ENCODE data around the gene DCT. TPM values are rescaled to one million over a fixed set of nuclear protein-coding genes. Genes with fewer than 3 reads are reported as not detected.

DCT gene
- total RNA-seq, 2 donors from 2014 or later = 0.16 to 0.20 TPM

DNA sequence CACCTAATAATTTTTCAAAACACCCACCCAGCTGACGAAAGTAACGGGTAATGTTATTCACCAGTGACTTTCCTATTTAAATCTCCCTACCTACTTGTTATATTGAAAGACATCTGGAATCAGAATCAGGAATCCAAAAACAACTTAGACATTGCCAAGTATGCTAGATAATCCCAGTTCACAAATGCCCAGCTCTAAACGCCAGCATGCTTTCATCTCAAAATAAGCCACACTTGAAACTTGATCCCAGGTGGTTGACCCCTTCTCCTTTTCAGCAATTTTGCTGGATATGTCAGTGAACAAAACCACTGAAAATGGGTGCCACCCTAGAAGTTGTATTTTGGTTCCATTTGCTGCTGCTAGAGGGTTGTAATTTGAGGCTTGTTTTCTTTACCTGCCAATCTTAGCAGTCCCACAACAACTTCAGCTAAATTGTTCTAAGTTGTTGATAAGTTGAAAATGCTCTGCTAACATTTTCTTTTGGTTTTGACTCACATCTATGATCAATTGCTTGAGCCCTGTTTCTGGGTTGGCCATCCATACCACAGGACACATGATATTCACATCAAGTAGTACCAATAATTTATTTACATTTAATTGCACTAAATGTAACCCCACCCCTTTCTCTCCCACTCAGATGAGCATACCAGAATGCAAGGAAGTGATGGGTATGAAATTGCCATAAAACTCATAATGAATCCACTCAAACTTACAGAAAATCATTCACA is 66.4 kb downstream of the DCT start:
- no peaks in the 10 kb centered on the region for H3K4me1 Mint-ChIP-seq
- H3K36me3 Mint-ChIP-seq (ENCODE audit: low read depth) = peaks cover 2% of the 10 kb centered on the region
- DNase-seq (no peak), ATAC-seq (no peak)
- no peaks in the 10 kb centered on the region for H3K9me3 ChIP-seq (ENCODE audit: control insufficient read depth, low read length, poor library complexity, severe bottlenecking)
- no peak overlapping the region for H3K27ac Mint-ChIP-seq
- H3K4me3 Mint-ChIP-seq = no peak overlapping the region
- peaks cover 51% of the 10 kb centered on the region for H3K27me3 Mint-ChIP-seq

DNA sequence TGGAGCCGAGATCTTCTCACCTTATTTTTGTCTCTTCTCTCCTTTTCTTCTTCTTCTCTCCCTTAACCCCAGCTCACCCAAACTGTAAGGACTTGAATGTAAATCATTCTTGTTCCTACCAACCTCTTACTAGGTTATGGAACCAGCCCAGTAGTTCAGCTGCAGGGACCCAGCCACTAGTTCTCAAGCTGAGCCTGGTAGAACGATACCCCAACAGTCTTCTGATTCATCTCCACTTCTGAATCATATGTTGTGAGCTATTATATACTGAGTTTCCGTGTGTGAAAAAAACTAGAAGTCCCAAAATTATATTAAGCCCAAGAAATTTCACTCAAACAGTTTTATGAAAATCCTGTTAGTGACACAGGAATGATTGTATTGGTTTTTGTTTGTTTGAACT is 67.7 kb downstream of the DCT start:
- H3K4me1 Mint-ChIP-seq = no peaks in the 10 kb centered on the region
- ATAC-seq (no peak), DNase-seq (no peak)
- peaks cover 2% of the 10 kb centered on the region for H3K36me3 Mint-ChIP-seq (ENCODE audit: low read depth)
- no peak overlapping the region for H3K4me3 Mint-ChIP-seq
- no peaks in the 10 kb centered on the region for H3K9me3 ChIP-seq (ENCODE audit: control insufficient read depth, low read length, poor library complexity, severe bottlenecking)
- H3K27ac Mint-ChIP-seq = no peak overlapping the region
- H3K27me3 Mint-ChIP-seq = peaks cover 51% of the 10 kb centered on the region

DNA sequence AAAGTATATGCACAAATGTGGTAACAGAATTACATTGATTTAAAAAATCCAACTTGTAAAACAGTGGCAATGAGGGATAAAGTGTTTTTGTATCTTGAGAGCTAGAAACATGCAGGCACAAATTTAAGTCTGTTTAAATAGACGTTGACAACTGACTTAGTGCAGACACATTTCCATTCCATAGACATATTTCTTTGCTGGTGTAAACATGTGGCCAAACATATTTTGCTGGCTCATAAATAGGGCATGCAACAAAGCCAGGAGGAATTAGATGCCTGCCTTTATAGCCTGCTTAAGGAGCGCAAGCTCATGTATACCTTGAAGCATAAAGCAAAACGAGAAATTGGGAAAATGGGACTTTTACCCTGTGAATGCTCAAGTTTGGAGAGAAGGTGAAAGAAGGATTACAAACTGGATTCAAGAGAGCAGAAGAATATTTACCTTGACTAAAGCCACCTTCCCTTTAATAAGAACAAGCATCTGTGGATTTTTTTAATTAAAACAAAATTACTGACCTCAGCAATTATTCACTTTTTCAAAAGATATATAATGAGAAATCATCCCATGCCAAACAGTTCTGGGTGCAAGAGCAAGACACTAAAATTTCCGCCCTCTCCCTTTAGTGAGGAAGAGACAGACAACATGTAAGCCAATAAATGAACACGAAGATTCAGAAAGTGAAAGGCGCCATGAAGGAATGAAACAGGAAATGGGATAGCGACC is 71.0 kb downstream of the DCT start:
- H3K9me3 ChIP-seq (ENCODE audit: control insufficient read depth, low read length, poor library complexity, severe bottlenecking) = no peaks in the 10 kb centered on the region
- H3K36me3 Mint-ChIP-seq (ENCODE audit: low read depth) = peaks cover 2% of the 10 kb centered on the region
- peaks cover 29% of the 10 kb centered on the region for H3K27me3 Mint-ChIP-seq
- DNase-seq (no peak), ATAC-seq (no peak)
- no peaks in the 10 kb centered on the region for H3K4me1 Mint-ChIP-seq
- no peak overlapping the region for H3K4me3 Mint-ChIP-seq
- no peak overlapping the region for H3K27ac Mint-ChIP-seq

DNA sequence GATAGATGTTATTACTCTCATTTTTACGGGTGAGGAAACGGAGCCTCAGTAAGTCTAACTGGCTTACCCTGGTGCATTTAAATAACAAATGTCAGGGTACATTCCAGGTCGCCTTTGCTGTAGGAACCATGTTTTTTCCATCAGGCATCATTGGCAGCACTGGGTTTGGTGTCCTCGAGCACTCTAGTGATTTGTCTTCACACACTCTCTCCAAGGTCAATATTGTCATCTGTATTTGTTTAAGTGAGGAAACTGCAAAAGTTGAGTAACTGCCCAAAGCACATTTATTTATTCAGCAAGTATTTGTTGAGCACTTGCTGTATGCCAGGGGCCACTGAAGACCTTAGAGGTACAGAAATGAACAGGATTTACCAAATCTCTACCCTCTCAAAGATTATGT is 78.6 kb downstream of the DCT start:
- H3K27me3 Mint-ChIP-seq = peaks cover 19% of the 10 kb centered on the region
- no peak overlapping the region for H3K27ac Mint-ChIP-seq
- no peaks in the 10 kb centered on the region for H3K9me3 ChIP-seq (ENCODE audit: control insufficient read depth, low read length, poor library complexity, severe bottlenecking)
- H3K4me3 Mint-ChIP-seq = no peak overlapping the region
- H3K4me1 Mint-ChIP-seq = no peaks in the 10 kb centered on the region
- no peak for DNase-seq
- ATAC-seq = no peak
- no peaks in the 10 kb centered on the region for H3K36me3 Mint-ChIP-seq (ENCODE audit: low read depth)

DNA sequence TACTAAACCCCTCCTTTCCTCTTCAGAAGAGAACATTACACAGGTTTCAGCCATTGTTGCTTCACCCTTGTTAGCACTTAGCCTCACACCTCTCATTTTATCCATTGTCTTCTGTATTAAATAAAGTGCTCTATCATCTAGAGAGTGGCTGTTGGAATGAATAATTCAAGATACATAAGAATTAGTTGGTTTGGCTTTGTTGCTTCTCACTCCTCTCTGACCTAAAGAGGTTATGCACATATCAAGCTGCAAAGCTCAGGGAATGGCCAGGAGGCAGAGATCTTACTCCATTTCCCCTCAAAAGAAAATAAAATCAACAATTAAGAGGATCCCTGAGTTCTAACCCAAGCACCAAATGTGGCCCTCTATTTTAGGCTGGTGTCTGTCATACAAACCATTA is 79.7 kb downstream of the DCT start:
- DNase-seq = no peak
- ATAC-seq = no peak
- Mint-ChIP-seq H3K4me3 (no peak overlapping the region), H3K4me1 (no peaks in the 10 kb centered on the region), H3K27ac (no peak overlapping the region), H3K27me3 (peaks cover 27% of the 10 kb centered on the region), H3K36me3 (ENCODE audit: low read depth) (no peaks in the 10 kb centered on the region)
- H3K9me3 ChIP-seq (ENCODE audit: control insufficient read depth, low read length, poor library complexity, severe bottlenecking) = no peaks in the 10 kb centered on the region

DNA sequence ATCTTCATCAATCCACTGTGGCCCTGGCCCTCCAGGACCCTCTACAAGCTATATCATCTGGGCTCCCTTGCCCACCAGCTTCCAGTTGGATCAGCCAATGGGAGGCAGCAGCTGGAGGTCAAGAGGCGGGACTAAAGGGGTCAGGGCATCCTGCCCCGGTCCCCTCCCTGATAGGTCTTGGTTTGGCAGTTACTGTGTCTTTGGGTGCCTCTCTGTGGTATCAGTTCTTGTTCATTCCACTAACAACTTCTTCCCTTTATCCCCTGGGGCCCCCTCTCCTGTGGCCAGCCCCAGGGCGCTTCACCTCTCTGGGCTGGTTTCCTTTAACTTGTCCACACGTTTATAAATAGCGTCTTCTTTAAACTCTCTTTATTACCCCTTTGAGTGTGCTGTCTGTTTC is 83.6 kb downstream of the DCT start:
- H3K27me3 Mint-ChIP-seq = peaks cover 46% of the 10 kb centered on the region
- no peak for ATAC-seq
- H3K27ac Mint-ChIP-seq = no peak overlapping the region
- no peaks in the 10 kb centered on the region for H3K9me3 ChIP-seq (ENCODE audit: control insufficient read depth, low read length, poor library complexity, severe bottlenecking)
- DNase-seq = no peak
- no peaks in the 10 kb centered on the region for H3K36me3 Mint-ChIP-seq (ENCODE audit: low read depth)
- no peak overlapping the region for H3K4me3 Mint-ChIP-seq
- no peaks in the 10 kb centered on the region for H3K4me1 Mint-ChIP-seq

DNA sequence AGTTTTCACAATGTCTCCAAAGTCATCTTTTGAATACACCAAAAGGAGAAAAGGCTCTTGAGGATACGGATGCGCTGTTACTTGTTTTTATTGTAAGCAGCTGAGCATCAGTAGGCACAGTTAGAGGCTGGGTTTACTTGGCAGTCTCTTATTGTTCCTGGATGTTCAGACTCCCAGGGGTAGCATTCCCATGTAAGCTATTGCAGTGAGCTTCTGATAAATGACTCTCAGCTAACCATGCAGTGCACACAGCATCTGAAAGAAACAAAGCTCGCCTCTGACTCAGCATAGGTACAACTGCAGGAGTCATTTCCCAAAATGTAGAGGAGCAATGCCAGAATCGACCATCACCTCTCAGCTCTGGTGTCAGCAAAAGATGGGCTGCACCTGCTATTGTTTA is 84.8 kb downstream of the DCT start:
- DNase-seq (no peak), ATAC-seq (no peak)
- no peak overlapping the region for H3K27ac Mint-ChIP-seq
- H3K36me3 Mint-ChIP-seq (ENCODE audit: low read depth) = no peaks in the 10 kb centered on the region
- peaks cover 51% of the 10 kb centered on the region for H3K27me3 Mint-ChIP-seq
- no peaks in the 10 kb centered on the region for H3K9me3 ChIP-seq (ENCODE audit: control insufficient read depth, low read length, poor library complexity, severe bottlenecking)
- no peaks in the 10 kb centered on the region for H3K4me1 Mint-ChIP-seq
- H3K4me3 Mint-ChIP-seq = no peak overlapping the region

DNA sequence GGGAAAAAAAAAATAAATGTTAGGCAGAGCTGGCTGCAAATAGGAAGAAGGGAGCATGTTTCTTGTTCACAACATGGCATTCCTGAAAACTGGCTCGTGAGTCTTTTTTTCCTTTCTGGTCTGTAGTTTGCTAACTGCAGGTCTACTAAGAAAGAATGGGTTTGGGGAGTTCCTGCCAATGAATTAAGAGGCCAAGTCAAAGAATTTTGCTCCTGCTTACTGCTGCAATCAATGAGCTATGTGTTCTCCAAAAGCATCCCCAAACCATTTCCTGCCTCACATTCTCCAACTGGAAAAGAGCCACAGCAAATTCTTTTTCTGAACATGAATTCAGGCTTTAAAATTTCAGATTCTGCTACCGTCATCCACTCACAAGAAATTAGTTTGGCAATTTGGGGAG is 88.6 kb downstream of the DCT start:
- no peaks in the 10 kb centered on the region for H3K9me3 ChIP-seq (ENCODE audit: control insufficient read depth, low read length, poor library complexity, severe bottlenecking)
- Mint-ChIP-seq H3K36me3 (ENCODE audit: low read depth) (no peaks in the 10 kb centered on the region), H3K27me3 (peaks cover 44% of the 10 kb centered on the region), H3K4me3 (no peak overlapping the region), H3K4me1 (no peaks in the 10 kb centered on the region), H3K27ac (no peak overlapping the region)
- ATAC-seq (no peak), DNase-seq (no peak)

DNA sequence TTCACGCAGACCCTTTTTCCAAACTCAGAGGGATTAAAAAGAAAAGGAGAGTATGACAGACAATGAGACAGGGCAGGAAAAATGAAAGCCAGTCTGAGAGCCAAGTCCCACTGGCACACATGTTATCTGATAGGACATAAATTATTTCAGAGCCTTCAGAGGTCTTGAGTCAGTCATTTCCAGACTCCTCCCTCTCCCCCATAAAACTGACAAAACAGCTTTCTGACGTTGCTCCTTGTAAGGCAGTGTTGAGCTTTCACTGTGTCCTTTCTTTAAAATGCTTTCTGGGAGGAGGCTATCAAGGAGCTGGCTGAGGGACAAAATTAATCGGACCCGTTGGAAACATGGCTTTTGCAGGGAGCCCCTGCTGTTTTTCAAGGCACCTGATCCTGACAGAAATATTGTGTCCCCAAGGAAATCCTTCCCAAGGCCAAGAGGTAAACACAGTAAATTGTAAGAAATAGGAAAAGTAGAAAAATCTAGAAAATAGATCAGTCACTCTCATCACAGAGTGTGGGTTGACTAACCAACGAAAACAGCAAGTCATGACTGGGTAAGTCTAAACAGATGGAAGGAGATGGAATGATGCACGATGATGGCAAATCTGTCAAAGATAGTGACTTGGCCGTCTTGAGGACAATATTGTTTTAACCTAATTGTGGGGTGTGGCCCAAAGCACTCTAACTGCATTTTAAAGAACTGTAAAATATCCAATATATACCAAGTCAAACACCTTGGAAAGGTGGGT is 89.7 kb downstream of the DCT start:
- Mint-ChIP-seq H3K4me3 (no peak overlapping the region), H3K27ac (no peak overlapping the region), H3K4me1 (no peaks in the 10 kb centered on the region), H3K27me3 (peaks cover 36% of the 10 kb centered on the region), H3K36me3 (ENCODE audit: low read depth) (no peaks in the 10 kb centered on the region)
- H3K9me3 ChIP-seq (ENCODE audit: control insufficient read depth, low read length, poor library complexity, severe bottlenecking) = no peaks in the 10 kb centered on the region
- DNase-seq = no peak
- ATAC-seq = no peak

DNA sequence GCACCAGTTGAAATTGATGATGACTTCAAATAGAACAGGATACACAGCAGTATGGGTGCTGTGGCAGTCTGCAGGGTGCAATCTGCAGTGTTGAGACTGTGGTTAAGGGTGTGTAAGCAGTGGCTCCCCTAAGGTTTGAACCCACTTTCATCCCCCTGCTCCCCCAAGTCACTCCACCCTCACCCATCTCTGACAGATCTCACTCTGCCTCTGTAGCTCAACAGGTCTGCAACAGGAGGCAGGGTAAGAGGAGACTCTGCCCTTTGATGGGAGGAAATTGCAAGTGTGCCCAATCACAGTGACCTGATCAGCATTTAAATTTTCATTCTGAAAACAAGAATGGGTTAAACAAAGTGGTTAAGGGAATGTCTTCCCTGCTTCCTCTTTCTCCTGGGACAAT is 92.4 kb downstream of the DCT start:
- H3K36me3 Mint-ChIP-seq (ENCODE audit: low read depth) = no peaks in the 10 kb centered on the region
- H3K27ac Mint-ChIP-seq = no peak overlapping the region
- H3K27me3 Mint-ChIP-seq = peaks cover 41% of the 10 kb centered on the region
- H3K9me3 ChIP-seq (ENCODE audit: control insufficient read depth, low read length, poor library complexity, severe bottlenecking) = no peaks in the 10 kb centered on the region
- ATAC-seq = no peak
- DNase-seq = no peak
- no peak overlapping the region for H3K4me3 Mint-ChIP-seq
- no peaks in the 10 kb centered on the region for H3K4me1 Mint-ChIP-seq

Other genes with a start within 250 kb of the DCT start
- 1 to 10 TPM; 5.5 to 5.9 TPM for gene TGDS, start 116.5 kb upstream of the DCT start, total RNA-seq
- 1 to 10 TPM; 1.3 to 1.4 TPM for gene GPR180, start 122.2 kb upstream of the DCT start, total RNA-seq
- gene SOX21, start 232.9 kb upstream of the DCT start, total RNA-seq = not detected

All from T-helper 17 cell (primary cell).